WERI-Rb-1 (cell line): Measurements from ENCODE around the gene DNMT1.
"Not testable (repeated sequence)": the region's sequence is repeated elsewhere in the genome, so short reads cannot be mapped to it uniquely, and the experiment has no call there.

Experiments
- DNase-seq: peaks from one replicate; pipeline ENCODE4 v3.0.0-alpha.2; 2020
- H3K27ac ChIP-seq: fragments of 250-450 bp; sonication (Bioruptor Pico); 2 replicates; pipeline ENCODE4 v1.5.1; 2020; ENCODE audit warnings: mild to moderate bottlenecking, moderate library complexity
- H3K27me3 ChIP-seq: fragments of 250-450 bp; sonication (Bioruptor Pico); 2 replicates; pipeline ENCODE4 v1.5.1; 2021; ENCODE audit warnings: mild to moderate bottlenecking, low read depth, moderate library complexity; ENCODE audit not compliant: insufficient read depth, severe bottlenecking
- H3K36me3 ChIP-seq: fragments of 250-450 bp; sonication (Bioruptor Pico); 2 replicates; pipeline ENCODE4 v1.5.1; 2020; ENCODE audit warnings: mild to moderate bottlenecking, moderate library complexity
- H3K4me3 ChIP-seq: 2 replicates; pipeline ENCODE4 v1.5.1; 2011; ENCODE audit warnings: low read depth, mild to moderate bottlenecking, control low read depth, low read length
- H3K9me3 ChIP-seq: fragments of 250-450 bp; sonication (Bioruptor Pico); 2 replicates; pipeline ENCODE4 v1.5.1; 2021; ENCODE audit warnings: mild to moderate bottlenecking, moderate library complexity; ENCODE audit not compliant: severe bottlenecking
- CTCF ChIP-seq: IDR thresholded peaks from 2 replicates; pipeline ENCODE4 v1.5.1; 2011; ENCODE audit warnings: low read depth, mild to moderate bottlenecking, control low read depth, inconsistent platforms, low read length

The DNMT1 gene

GRCh38 chr19:10187315-10187714 lies 7.4 kb downstream of the DNMT1 start:
- Histone ChIP-seq H3K36me3 (peaks cover 84% of the 10 kb centered on the region), H3K27ac (no peak overlapping the region)
- no peak for TF ChIP-seq CTCF

GRCh38 chr19:10184636-10185035 lies 10.1 kb downstream of the DNMT1 start:
- H3K27me3 ChIP-seq = no peaks in the 10 kb centered on the region
- TF ChIP-seq CTCF = no peak
- H3K36me3 ChIP-seq = peaks cover 92% of the 10 kb centered on the region
- H3K9me3 ChIP-seq = no peaks in the 10 kb centered on the region
- no peak overlapping the region for H3K4me3 ChIP-seq
- H3K27ac ChIP-seq = no peak overlapping the region
- no peak for DNase-seq

More at GRCh38 chr19:10187315-10187714, 7.4 kb downstream of the DNMT1 start:
- H3K4me3 ChIP-seq = no peak overlapping the region
- no peak for DNase-seq
- H3K27me3 ChIP-seq = no peaks in the 10 kb centered on the region
- no peaks in the 10 kb centered on the region for H3K9me3 ChIP-seq

GRCh38 chr19:10183926-10184325 lies 10.8 kb downstream of the DNMT1 start:
- Histone ChIP-seq H3K4me3 (no peak overlapping the region), H3K27ac (no peak overlapping the region), H3K36me3 (peaks cover 93% of the 10 kb centered on the region), H3K9me3 (no peaks in the 10 kb centered on the region), H3K27me3 (no peaks in the 10 kb centered on the region)
- no peak for DNase-seq
- no peak for TF ChIP-seq CTCF

GRCh38 chr19:10182847-10183246 lies 11.9 kb downstream of the DNMT1 start:
- no peak overlapping the region for H3K27ac ChIP-seq
- DNase-seq = no peak
- no peak for TF ChIP-seq CTCF
- H3K27me3 ChIP-seq = no peaks in the 10 kb centered on the region
- H3K9me3 ChIP-seq = no peaks in the 10 kb centered on the region
- H3K36me3 ChIP-seq = peaks cover 91% of the 10 kb centered on the region
- no peak overlapping the region for H3K4me3 ChIP-seq

GRCh38 chr19:10182076-10182475 lies 12.7 kb downstream of the DNMT1 start:
- H3K36me3 ChIP-seq = peaks cover 90% of the 10 kb centered on the region
- no peak for DNase-seq
- no peak for TF ChIP-seq CTCF
- no peaks in the 10 kb centered on the region for H3K9me3 ChIP-seq
- no peak overlapping the region for H3K4me3 ChIP-seq
- H3K27me3 ChIP-seq = no peaks in the 10 kb centered on the region
- H3K27ac ChIP-seq = no peak overlapping the region

- H3K9me3 ChIP-seq = no peaks in the 10 kb centered on the region
- TF ChIP-seq CTCF = no peak
- no peaks in the 10 kb centered on the region for H3K27me3 ChIP-seq
- peaks cover 92% of the 10 kb centered on the region for H3K36me3 ChIP-seq
- no peak for DNase-seq
- H3K4me3 ChIP-seq = no peak overlapping the region
- no peak overlapping the region for H3K27ac ChIP-seq
Measured at GRCh38 chr19:10180459-10180858, 14.3 kb downstream of the DNMT1 start.

- DNase-seq, H3K27ac ChIP-seq, H3K27me3 ChIP-seq, H3K9me3 ChIP-seq, H3K4me3 ChIP-seq: not testable (repeated sequence)
- H3K36me3 ChIP-seq = peaks cover 92% of the 10 kb centered on the region
Measured at GRCh38 chr19:10180024-10180423, 14.7 kb downstream of the DNMT1 start.
